Smooth muscle cell (in vitro differentiated cells): Measurements from ENCODE around the gene CFAP299. TPM values are rescaled to one million over a fixed set of nuclear protein-coding genes. Genes with fewer than 3 reads are reported as not detected.

Experiments
- DNase-seq: peaks from one replicate; lab custom pipeline; 2025; ENCODE audit not compliant: unreplicated experiment; lab: John Stamatoyannopoulos, UW
- H2AFZ ChIP-seq: fragments of 200-600 bp; sonication (generic); 2 replicates; pipeline ENCODE4 v1.6.0; 2016; ENCODE audit warnings: antibody characterized with exemption, low read depth, mild to moderate bottlenecking
- H3F3A ChIP-seq: fragments of 200-600 bp; sonication (generic); 2 replicates; pipeline ENCODE4 v1.6.0; 2017; ENCODE audit warnings: antibody characterized with exemption, low read depth
- H3K27ac ChIP-seq: fragments of 200-600 bp; sonication (generic); 2 replicates; pipeline ENCODE4 v1.5.1; 2016; ENCODE audit warnings: low read depth, mild to moderate bottlenecking
- H3K27me3 ChIP-seq: fragments of 200-600 bp; sonication (generic); 2 replicates; pipeline ENCODE4 v1.6.1; 2016; ENCODE audit warnings: low read depth, mild to moderate bottlenecking
- H3K36me3 ChIP-seq: fragments of 200-600 bp; sonication (generic); 2 replicates; pipeline ENCODE4 v1.5.1; 2016; ENCODE audit warnings: low read depth
- H3K4me1 ChIP-seq: fragments of 200-600 bp; sonication (generic); 2 replicates; pipeline ENCODE4 v1.5.1; 2016; ENCODE audit warnings: low read depth
- H3K4me2 ChIP-seq: fragments of 200-600 bp; sonication (generic); 2 replicates; pipeline ENCODE4 v1.6.0; 2016; ENCODE audit warnings: mild to moderate bottlenecking
- H3K4me3 ChIP-seq: fragments of 200-600 bp; sonication (generic); 2 replicates; pipeline ENCODE4 v1.5.1; 2016; ENCODE audit warnings: mild to moderate bottlenecking
- H3K79me2 ChIP-seq: fragments of 200-600 bp; sonication (generic); 2 replicates; pipeline ENCODE4 v1.6.0; 2016; ENCODE audit warnings: low read depth, mild to moderate bottlenecking
- H3K9ac ChIP-seq: fragments of 200-600 bp; sonication (generic); 2 replicates; pipeline ENCODE4 v1.6.0; 2016; ENCODE audit warnings: low read depth
- H3K9me3 ChIP-seq: fragments of 200-600 bp; sonication (generic); replicated peaks from 2 replicates; pipeline ENCODE4 v1.5.1; 2016; ENCODE audit warnings: low read depth
- H4K20me1 ChIP-seq: fragments of 200-600 bp; sonication (generic); 2 replicates; pipeline ENCODE4 v1.6.0; 2016; ENCODE audit warnings: low read depth
- CTCF ChIP-seq: fragments of 200-600 bp; sonication (generic); IDR thresholded peaks from 2 replicates; pipeline ENCODE4 v1.5.1; 2017; ENCODE audit warnings: borderline replicate concordance, mild to moderate bottlenecking, antibody characterized with exemption; ENCODE audit not compliant: insufficient read depth, poor library complexity, severe bottlenecking
- WGBS: methylation state at CpG from one replicate; pipeline ENCODE4 v1.1.7; 2016; ENCODE audit warnings: low lambda C conversion rate; 5-methylcytosine and 5-hydroxymethylcytosine counted together
- polyA plus RNA-seq: library from polyadenylated mRNA; unstranded; fragments of >200 nt; fragmentation: Nextera tagmentation; extraction: Ambion mirVana; gene quantifications from 2 replicates; pipeline ENCODE4 v1.2.1, GENCODE V29; 2016
- total RNA-seq: library from RNA; depleted of rRNA; stranded (reverse); fragments of >200 nt; gene quantifications from 2 replicates; pipeline ENCODE4 v1.2.3, GENCODE V29; 2014

CFAP299 gene
- total and polyA plus RNA-seq, 2 experiments from 2014 or later: not detected

DNA sequence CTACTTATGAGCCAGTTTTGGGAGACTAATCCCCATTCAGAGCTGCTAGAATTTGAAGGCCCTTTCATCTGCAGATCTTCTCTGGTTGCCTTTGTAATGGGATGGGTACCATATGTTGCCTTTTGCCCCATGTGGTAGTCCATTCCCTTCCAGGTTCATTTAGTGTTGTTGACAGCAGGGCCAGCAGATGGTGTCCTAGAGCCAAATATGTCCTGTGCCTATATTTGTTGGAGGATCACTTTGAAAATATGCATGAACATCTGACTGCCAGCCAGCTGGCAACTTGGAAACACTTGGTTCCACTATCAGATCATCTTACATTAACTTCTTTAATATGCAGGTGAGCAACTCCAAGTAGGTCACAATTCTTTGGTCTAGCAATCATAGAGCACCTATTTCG lies 30.4 kb downstream of the CFAP299 start:
- Histone ChIP-seq H3K9me3 (no peaks in the 10 kb centered on the region), H3K79me2 (no peaks in the 10 kb centered on the region), H3K4me3 (no peak overlapping the region), H3K9ac (no peak overlapping the region), H3K27me3 (no peaks in the 10 kb centered on the region), H3K4me1 (no peaks in the 10 kb centered on the region), H2AFZ (no peak overlapping the region), H3K27ac (no peak overlapping the region), H3F3A (no peaks in the 10 kb centered on the region), H3K36me3 (no peaks in the 10 kb centered on the region), H3K4me2 (no peak overlapping the region), H4K20me1 (no peaks in the 10 kb centered on the region)
- DNase-seq: no peak
- peak; percentile 58 for TF ChIP-seq CTCF
- 90% methylated on average over 1 of the region's 1 CpG for WGBS

GRCh38 chr4:80367737-80368136 lies 32.2 kb downstream of the CFAP299 start:
- no peaks in the 10 kb centered on the region for H3K36me3 ChIP-seq
- no peak for TF ChIP-seq CTCF
- no peak overlapping the region for H3K27ac ChIP-seq
- H2AFZ ChIP-seq: no peak overlapping the region
- H3K4me3 ChIP-seq: no peak overlapping the region
- no peaks in the 10 kb centered on the region for H3K79me2 ChIP-seq
- H3K4me2 ChIP-seq: no peak overlapping the region
- H3F3A ChIP-seq: no peaks in the 10 kb centered on the region
- no peaks in the 10 kb centered on the region for H3K9me3 ChIP-seq
- WGBS: 85% methylated on average over 2 of the region's 2 CpGs
- no peak overlapping the region for H3K9ac ChIP-seq
- no peaks in the 10 kb centered on the region for H4K20me1 ChIP-seq
- no peak for DNase-seq
- H3K27me3 ChIP-seq: no peaks in the 10 kb centered on the region
- H3K4me1 ChIP-seq: no peaks in the 10 kb centered on the region

DNA sequence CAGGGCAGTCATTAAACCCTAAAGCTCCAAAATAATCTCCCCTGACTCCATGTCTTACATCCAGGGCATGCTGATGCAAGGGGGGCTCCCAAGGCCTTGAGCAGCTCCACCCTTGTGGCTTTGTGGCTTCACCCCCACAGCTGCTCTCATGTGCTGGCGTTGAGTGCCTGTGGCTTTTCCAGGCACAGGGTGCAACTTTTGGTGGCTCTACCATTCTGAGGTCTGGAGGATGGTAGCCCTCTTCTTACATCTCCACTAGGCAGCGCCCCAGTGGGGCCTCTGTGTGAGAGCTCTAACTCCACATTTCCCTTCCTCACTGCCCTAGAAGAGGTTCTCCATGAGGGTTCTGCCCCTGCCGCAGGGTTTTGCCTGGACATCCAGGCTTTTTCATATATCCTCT lies 35.1 kb downstream of the CFAP299 start:
- H3K4me1 ChIP-seq: no peaks in the 10 kb centered on the region
- no peak overlapping the region for H3K27ac ChIP-seq
- H2AFZ ChIP-seq: no peak overlapping the region
- H3K4me2 ChIP-seq: no peak overlapping the region
- no peaks in the 10 kb centered on the region for H3K36me3 ChIP-seq
- WGBS: 89% methylated on average over 3 of the region's 3 CpGs
- no peaks in the 10 kb centered on the region for H4K20me1 ChIP-seq
- no peaks in the 10 kb centered on the region for H3K27me3 ChIP-seq
- H3K9ac ChIP-seq: no peak overlapping the region
- H3K79me2 ChIP-seq: no peaks in the 10 kb centered on the region
- no peak overlapping the region for H3K4me3 ChIP-seq
- no peaks in the 10 kb centered on the region for H3F3A ChIP-seq
- DNase-seq: no peak
- TF ChIP-seq CTCF: no peak
- H3K9me3 ChIP-seq: no peaks in the 10 kb centered on the region

DNA sequence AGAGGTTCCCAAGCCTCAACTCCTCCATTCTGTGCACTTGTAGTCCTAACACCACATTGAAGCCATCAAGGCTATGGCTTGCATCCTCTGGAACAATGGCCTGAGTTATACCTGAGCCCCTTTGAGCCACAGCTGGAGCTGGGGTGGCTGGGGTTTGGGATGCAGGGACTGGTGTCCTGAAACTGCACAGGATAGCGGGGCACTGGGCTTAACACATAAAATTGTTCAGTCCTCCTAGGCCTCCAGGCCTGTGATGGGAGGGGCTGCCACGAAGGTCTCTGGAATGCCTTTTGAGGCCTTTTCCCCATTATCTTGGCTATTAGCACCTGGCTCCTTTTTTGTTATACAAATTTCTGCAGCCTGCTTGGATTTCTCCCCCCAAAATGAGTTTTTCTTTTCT lies 35.5 kb downstream of the CFAP299 start:
- Histone ChIP-seq H3K9ac (no peak overlapping the region), H3K4me1 (no peaks in the 10 kb centered on the region), H3K4me2 (no peak overlapping the region), H3K27me3 (no peaks in the 10 kb centered on the region), H3K36me3 (no peaks in the 10 kb centered on the region), H3K9me3 (no peaks in the 10 kb centered on the region), H3K27ac (no peak overlapping the region), H3K4me3 (no peak overlapping the region), H3F3A (no peaks in the 10 kb centered on the region), H2AFZ (no peak overlapping the region), H4K20me1 (no peaks in the 10 kb centered on the region), H3K79me2 (no peaks in the 10 kb centered on the region)
- WGBS: 78% methylated on average over 2 of the region's 2 CpGs
- DNase-seq: no peak
- TF ChIP-seq CTCF: no peak
